K562 (cell line): ENCODE results near the gene SOX18. TPM values are rescaled to one million over a fixed set of nuclear protein-coding genes. Genes with fewer than 3 reads are reported as not detected.

Source experiments
- CREB1 ChIP-seq, 2 experiments: sonication (generic) in 1 of 2; formaldehyde crosslinking in 1 of 2; IDR thresholded peaks; 2 replicates each; pipeline versions ENCODE4 v1.6.1 to v1.8.0; 2012 to 2022; ENCODE audit warnings: inconsistent platforms in 1 of 2, mild to moderate bottlenecking in 1 of 2, missing genetic modification reagents in 1 of 2, moderate library complexity in 1 of 2
- CREM ChIP-seq: IDR thresholded peaks from 2 replicates; pipeline ENCODE4 v1.6.1; 2014; ENCODE audit warnings: antibody characterized with exemption, low read depth
- DIDO1 ChIP-seq: fragments of 450-650 bp; IDR thresholded peaks from 2 replicates; pipeline ENCODE4 v1.6.1; 2016; ENCODE audit warnings: low read depth, missing biosample characterization, missing genetic modification characterization
- FOXA3 ChIP-seq, 2 experiments: fragments of 450-650 bp in 1 of 2; sonication (generic) in 1 of 2; formaldehyde crosslinking; IDR thresholded peaks in 1 of 2; conservative IDR thresholded peaks in 1 of 2; 2 replicates each; pipeline versions ENCODE4 v1.4.0 to v1.8.0; 2020 to 2022; ENCODE audit warnings: mild to moderate bottlenecking in 2 of 2, missing genetic modification reagents in 1 of 2
- FOXP1 ChIP-seq: sonication (generic); formaldehyde crosslinking; IDR thresholded peaks from 2 replicates; pipeline ENCODE4 v1.8.0; 2022; ENCODE audit warnings: mild to moderate bottlenecking, missing genetic modification reagents
- MCM3 ChIP-seq: fragments of 450-650 bp; IDR thresholded peaks from 2 replicates; pipeline ENCODE4 v1.6.1; 2016
- MTF1 ChIP-seq: fragments of 250-450 bp; sonication (Bioruptor Pico); IDR thresholded peaks from 2 replicates; pipeline ENCODE4 v1.9.0; 2021; ENCODE audit warnings: moderate library complexity, mild to moderate bottlenecking, inconsistent platforms, borderline replicate concordance
- STAG1 ChIP-seq: sonication (generic); formaldehyde crosslinking; IDR thresholded peaks from 2 replicates; pipeline ENCODE4 v1.5.0; 2020; ENCODE audit warnings: missing genetic modification reagents, borderline replicate concordance
- STAT5B ChIP-seq: fragments of 250-450 bp; sonication (Bioruptor Pico); IDR thresholded peaks from 2 replicates; pipeline ENCODE4 v1.8.0; 2021; ENCODE audit warnings: mild to moderate bottlenecking, inconsistent platforms
- ZNF134 ChIP-seq: fragments of 250-450 bp; sonication (Bioruptor Pico); conservative IDR thresholded peaks from 2 replicates; pipeline ENCODE4 v1.4.0; 2020
- ZNF165 ChIP-seq: fragments of 250-450 bp; sonication (Bioruptor Pico); IDR thresholded peaks from 2 replicates; pipeline ENCODE4 v1.4.0; 2020; ENCODE audit warnings: borderline replicate concordance
- ZNF24 ChIP-seq: fragments of 450-650 bp; IDR thresholded peaks from 2 replicates; pipeline ENCODE4 v1.6.1; 2016
- ZNF263 ChIP-seq: sonication (generic); formaldehyde crosslinking; IDR thresholded peaks from 2 replicates; pipeline ENCODE4 v1.8.0; 2022; ENCODE audit warnings: mild to moderate bottlenecking, missing genetic modification reagents, borderline replicate concordance
- ZNF561 ChIP-seq: fragments of 450-650 bp; formaldehyde crosslinking; conservative IDR thresholded peaks from 2 replicates; pipeline ENCODE4 v1.4.0; 2020; ENCODE audit warnings: mild to moderate bottlenecking, moderate library complexity
- ZNF77 ChIP-seq: fragments of 250-450 bp; sonication (Bioruptor Pico); IDR thresholded peaks from 2 replicates; pipeline ENCODE4 v1.5.0; 2020
- polyA plus RNA-seq, 8 experiments: library from polyadenylated mRNA; depleted of rRNA in 4 of 8; stranded (reverse) in 5 of 8; unstranded in 3 of 8; fragments of >200 nt; fragmentation: Nextera tagmentation in 2 of 8; fragmentation: Illumina TruSeq in 1 of 8; extraction: Ambion mirVana in 2 of 8; extraction: Trizol in 1 of 8; gene quantifications; 2 replicates each; pipeline versions ENCODE4 v1.2.1 to v1.2.3, GENCODE V29; 2011 to 2014; ENCODE audit warnings: inconsistent platforms in 1 of 8, missing spikeins in 1 of 8
- total RNA-seq, 7 experiments: library from RNA; depleted of rRNA in 6 of 7; stranded (reverse); fragments of >200 nt in 6 of 7; fragmentation: Illumina TruSeq in 2 of 7; extraction: Trizol in 2 of 7; gene quantifications; 2 replicates each; pipeline versions ENCODE4 v1.2.1 to v1.2.3, GENCODE V29; 2011 to 2021; ENCODE audit warnings: low replicate concordance in 1 of 7
- TF ChIP-seq, protein P1 (sequence below): sonication (generic); formaldehyde crosslinking; IDR thresholded peaks from 2 replicates; pipeline ENCODE4 v1.8.0; 2022; ENCODE audit warnings: mild to moderate bottlenecking, missing genetic modification reagents
- TF ChIP-seq, protein P2 (sequence below): sonication (generic); formaldehyde crosslinking; IDR thresholded peaks from 2 replicates; pipeline ENCODE4 v1.9.0; 2022; ENCODE audit warnings: mild to moderate bottlenecking, missing genetic modification reagents
- TF ChIP-seq, protein P3 (sequence below): sonication (generic); formaldehyde crosslinking; IDR thresholded peaks from 2 replicates; pipeline ENCODE4 v1.8.0; 2022; ENCODE audit warnings: missing genetic modification reagents, mild to moderate bottlenecking, moderate library complexity, borderline replicate concordance
- TF ChIP-seq, protein P4 (sequence below): fragments of 250-450 bp; sonication (Bioruptor Pico); IDR thresholded peaks from 2 replicates; pipeline ENCODE4 v1.4.0; 2020; ENCODE audit warnings: mild to moderate bottlenecking
- TF ChIP-seq, protein P5 (sequence below), 2 experiments: fragments of 450-650 bp in 1 of 2; IDR thresholded peaks; 2 replicates each; pipeline ENCODE4 v1.6.1; 2011 to 2017; ENCODE audit warnings: low read depth in 2 of 2, antibody characterized with exemption in 1 of 2, borderline replicate concordance in 1 of 2, low read length in 1 of 2, mild to moderate bottlenecking in 1 of 2, mixed read lengths in 1 of 2; ENCODE audit not compliant: control insufficient read depth in 1 of 2

SOX18 gene
- total and polyA plus RNA-seq, 9 of the 15 experiments (the other 6 are each of a cell fraction or from before 2014, with no cell fraction given): 0.15 to 19.8 (median 0.33) TPM

DNA sequence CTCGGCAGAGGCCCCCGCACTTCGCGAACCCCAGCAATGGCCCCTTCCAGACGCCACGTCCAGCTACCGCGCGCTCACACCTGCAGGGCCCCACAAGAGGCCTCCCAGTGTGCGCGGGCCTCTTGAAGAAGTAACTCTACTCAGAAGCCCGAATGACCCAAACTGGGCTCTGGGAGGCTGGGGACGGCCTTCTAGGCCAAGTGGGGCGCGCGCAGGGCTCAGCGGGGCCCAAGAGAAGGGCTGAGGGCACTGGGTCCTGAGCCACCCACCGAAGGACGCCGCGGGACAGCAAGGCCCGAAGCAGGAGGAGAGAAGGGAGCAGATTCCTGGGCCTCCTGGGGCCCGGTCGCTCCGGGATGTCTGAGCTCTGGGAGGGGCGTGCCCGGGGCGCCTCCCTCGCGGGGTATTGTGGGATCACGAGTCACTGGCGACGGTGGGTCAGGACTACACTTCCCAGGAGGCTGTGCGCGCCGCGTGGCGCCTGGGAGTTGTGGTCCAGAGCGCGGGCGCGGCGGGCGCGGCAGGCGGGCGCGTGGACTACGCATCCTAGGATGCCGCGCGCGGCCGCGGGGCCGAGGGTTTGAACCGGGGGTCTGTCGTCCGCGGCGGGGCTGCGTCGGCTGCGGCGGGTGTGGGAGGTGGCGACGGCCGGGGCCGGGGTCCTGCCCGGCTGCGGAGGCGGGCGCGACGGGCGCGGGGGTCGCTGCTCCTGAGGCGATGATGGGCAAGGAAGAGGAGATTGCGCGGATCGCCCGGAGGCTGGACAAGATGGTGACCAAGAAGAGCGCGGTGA lies 13.4 kb upstream of the SOX18 start, which contains the start of gene TCEA2 (continued):
- TF ChIP-seq, protein P1, sequence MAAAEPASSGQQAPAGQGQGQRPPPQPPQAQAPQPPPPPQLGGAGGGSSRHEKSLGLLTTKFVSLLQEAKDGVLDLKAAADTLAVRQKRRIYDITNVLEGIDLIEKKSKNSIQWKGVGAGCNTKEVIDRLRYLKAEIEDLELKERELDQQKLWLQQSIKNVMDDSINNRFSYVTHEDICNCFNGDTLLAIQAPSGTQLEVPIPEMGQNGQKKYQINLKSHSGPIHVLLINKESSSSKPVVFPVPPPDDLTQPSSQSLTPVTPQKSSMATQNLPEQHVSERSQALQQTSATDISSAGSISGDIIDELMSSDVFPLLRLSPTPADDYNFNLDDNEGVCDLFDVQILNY (CRISPR knock-in tag): peak; percentile 86; the same call in 1 of the 2 replicates
- TF ChIP-seq, protein P2, sequence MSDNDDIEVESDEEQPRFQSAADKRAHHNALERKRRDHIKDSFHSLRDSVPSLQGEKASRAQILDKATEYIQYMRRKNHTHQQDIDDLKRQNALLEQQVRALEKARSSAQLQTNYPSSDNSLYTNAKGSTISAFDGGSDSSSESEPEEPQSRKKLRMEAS: peak; percentile 85
- TF ChIP-seq ZNF77 (CRISPR knock-in tag) (no peak), ZNF134 (CRISPR knock-in tag) (peak; percentile 74; the same call in 1 of the 2 replicates), STAG1 (CRISPR knock-in tag) (no peak), CREM (peak; percentile 96), ZNF561 (CRISPR knock-in tag) (no peak), ZNF263 (CRISPR knock-in tag) (no peak), MTF1 (CRISPR knock-in tag) (no peak), MCM3 (no peak), STAT5B (CRISPR knock-in tag) (no peak), ZNF24 (no peak), FOXA3 (CRISPR knock-in tag; conservative IDR thresholded peaks at IDR 0.05 in 1 of 2, IDR thresholded peaks at IDR 0.05 in 1 of 2) (0 out of 4 replicates have a peak, but pooled peaks of 1 of the 2 experiments have one; percentile 46), CREB1 (IDR thresholded peaks at IDR 0.05) (peak; percentile 78), CREB1 (CRISPR knock-in tag; IDR thresholded peaks at IDR 0.05) (peak; percentile 85), DIDO1 (no peak), ZNF165 (CRISPR knock-in tag) (0 out of 2 replicates have a peak, but pooled peaks have one; percentile 28), FOXP1 (no peak)
- TF ChIP-seq, protein P3, sequence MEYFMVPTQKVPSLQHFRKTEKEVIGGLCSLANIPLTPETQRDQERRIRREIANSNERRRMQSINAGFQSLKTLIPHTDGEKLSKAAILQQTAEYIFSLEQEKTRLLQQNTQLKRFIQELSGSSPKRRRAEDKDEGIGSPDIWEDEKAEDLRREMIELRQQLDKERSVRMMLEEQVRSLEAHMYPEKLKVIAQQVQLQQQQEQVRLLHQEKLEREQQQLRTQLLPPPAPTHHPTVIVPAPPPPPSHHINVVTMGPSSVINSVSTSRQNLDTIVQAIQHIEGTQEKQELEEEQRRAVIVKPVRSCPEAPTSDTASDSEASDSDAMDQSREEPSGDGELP (CRISPR knock-in tag): no peak; the same call in 1 of the 2 replicates
- TF ChIP-seq, protein P4, sequence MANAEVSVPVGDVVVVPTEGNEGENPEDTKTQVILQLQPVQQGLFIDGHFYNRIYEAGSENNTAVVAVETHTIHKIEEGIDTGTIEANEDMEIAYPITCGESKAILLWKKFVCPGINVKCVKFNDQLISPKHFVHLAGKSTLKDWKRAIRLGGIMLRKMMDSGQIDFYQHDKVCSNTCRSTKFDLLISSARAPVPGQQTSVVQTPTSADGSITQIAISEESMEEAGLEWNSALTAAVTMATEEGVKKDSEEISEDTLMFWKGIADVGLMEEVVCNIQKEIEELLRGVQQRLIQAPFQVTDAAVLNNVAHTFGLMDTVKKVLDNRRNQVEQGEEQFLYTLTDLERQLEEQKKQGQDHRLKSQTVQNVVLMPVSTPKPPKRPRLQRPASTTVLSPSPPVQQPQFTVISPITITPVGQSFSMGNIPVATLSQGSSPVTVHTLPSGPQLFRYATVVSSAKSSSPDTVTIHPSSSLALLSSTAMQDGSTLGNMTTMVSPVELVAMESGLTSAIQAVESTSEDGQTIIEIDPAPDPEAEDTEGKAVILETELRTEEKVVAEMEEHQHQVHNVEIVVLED (CRISPR knock-in tag): peak; percentile 88
- TF ChIP-seq, protein P5, sequence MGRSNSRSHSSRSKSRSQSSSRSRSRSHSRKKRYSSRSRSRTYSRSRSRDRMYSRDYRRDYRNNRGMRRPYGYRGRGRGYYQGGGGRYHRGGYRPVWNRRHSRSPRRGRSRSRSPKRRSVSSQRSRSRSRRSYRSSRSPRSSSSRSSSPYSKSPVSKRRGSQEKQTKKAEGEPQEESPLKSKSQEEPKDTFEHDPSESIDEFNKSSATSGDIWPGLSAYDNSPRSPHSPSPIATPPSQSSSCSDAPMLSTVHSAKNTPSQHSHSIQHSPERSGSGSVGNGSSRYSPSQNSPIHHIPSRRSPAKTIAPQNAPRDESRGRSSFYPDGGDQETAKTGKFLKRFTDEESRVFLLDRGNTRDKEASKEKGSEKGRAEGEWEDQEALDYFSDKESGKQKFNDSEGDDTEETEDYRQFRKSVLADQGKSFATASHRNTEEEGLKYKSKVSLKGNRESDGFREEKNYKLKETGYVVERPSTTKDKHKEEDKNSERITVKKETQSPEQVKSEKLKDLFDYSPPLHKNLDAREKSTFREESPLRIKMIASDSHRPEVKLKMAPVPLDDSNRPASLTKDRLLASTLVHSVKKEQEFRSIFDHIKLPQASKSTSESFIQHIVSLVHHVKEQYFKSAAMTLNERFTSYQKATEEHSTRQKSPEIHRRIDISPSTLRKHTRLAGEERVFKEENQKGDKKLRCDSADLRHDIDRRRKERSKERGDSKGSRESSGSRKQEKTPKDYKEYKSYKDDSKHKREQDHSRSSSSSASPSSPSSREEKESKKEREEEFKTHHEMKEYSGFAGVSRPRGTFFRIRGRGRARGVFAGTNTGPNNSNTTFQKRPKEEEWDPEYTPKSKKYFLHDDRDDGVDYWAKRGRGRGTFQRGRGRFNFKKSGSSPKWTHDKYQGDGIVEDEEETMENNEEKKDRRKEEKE (IDR thresholded peaks at IDR 0.05; ENCODE audit: borderline replicate concordance in 1 of 2, control insufficient read depth in 1 of 2, low read depth in 2 of 2, low read length in 1 of 2): 0 out of 4 replicates have a peak, but pooled peaks of 1 of the 2 experiments have one; percentile 80
